ENCODE data around the gene FAM210A.

GRCh38 chr18:13614641-13615288, 111.6 kb downstream of the FAM210A start:
- TF ChIP-seq CTCF (IDR thresholded peaks at IDR 0.05) (peak in 1 of 6 experiments; percentile 25), POLR2A (IDR thresholded peaks at IDR 0.05) (no peak), POLR2AphosphoS5 (IDR thresholded peaks at IDR 0.05) (peak in 1 of 2 donors; percentile 64)

Data from upper lobe of left lung (tissue), 4 donors.